Measurements from ENCODE around the gene CRTC2.

Gene CRTC2

GRCh38 chr1:153973071-153973470, 14.7 kb upstream of the CRTC2 start:
- DNase-seq (ENCODE audit: low spot score) = no peak
- in situ Hi-C loops (cut with MboI; ENCODE audit: low sequenced_read_pairs, unreplicated experiment) = no loop called here
- no peak for TF ChIP-seq CTCF (IDR thresholded peaks at IDR 0.05; ENCODE audit: borderline replicate concordance, control extremely low read depth, extremely low read depth, insufficient read depth, missing control alignments)

- in situ Hi-C loops (cut with MboI; ENCODE audit: low sequenced_read_pairs, unreplicated experiment) = no loop called here
- no peak for TF ChIP-seq CTCF (IDR thresholded peaks at IDR 0.05; ENCODE audit: borderline replicate concordance, control extremely low read depth, extremely low read depth, insufficient read depth, missing control alignments)
- no peak for DNase-seq (ENCODE audit: low spot score)
These were observed 11.9 kb upstream of the CRTC2 start for GRCh38 chr1:153970346-153970745.

GRCh38 chr1:153968972-153969371, 10.6 kb upstream of the CRTC2 start:
- in situ Hi-C loops (cut with MboI; ENCODE audit: low sequenced_read_pairs, unreplicated experiment) = no loop called here
- DNase-seq (ENCODE audit: low spot score) = no peak
- no peak for TF ChIP-seq CTCF (IDR thresholded peaks at IDR 0.05; ENCODE audit: borderline replicate concordance, control extremely low read depth, extremely low read depth, insufficient read depth, missing control alignments)

- in situ Hi-C loops (cut with MboI; ENCODE audit: low sequenced_read_pairs, unreplicated experiment) = no loop called here
- TF ChIP-seq CTCF (IDR thresholded peaks at IDR 0.05; ENCODE audit: borderline replicate concordance, control extremely low read depth, extremely low read depth, insufficient read depth, missing control alignments) = no peak
These were observed 10.0 kb upstream of the CRTC2 start for GRCh38 chr1:153968408-153968807.

GRCh38 chr1:153968000-153968363, 9.6 kb upstream of the CRTC2 start:
- in situ Hi-C loops (cut with MboI; ENCODE audit: low sequenced_read_pairs, unreplicated experiment) = no loop called here
- DNase-seq (ENCODE audit: low spot score) = no peak
- TF ChIP-seq CTCF (IDR thresholded peaks at IDR 0.05; ENCODE audit: borderline replicate concordance, control extremely low read depth, extremely low read depth, insufficient read depth, missing control alignments) = no peak

More at GRCh38 chr1:153968408-153968807, 10.0 kb upstream of the CRTC2 start:
- DNase-seq (ENCODE audit: low spot score) = no peak

- DNase-seq (ENCODE audit: low spot score) = peak; percentile 91
- TF ChIP-seq CTCF (IDR thresholded peaks at IDR 0.05; ENCODE audit: borderline replicate concordance, control extremely low read depth, extremely low read depth, insufficient read depth, missing control alignments) = peak; percentile 45
- in situ Hi-C loops (cut with MboI; ENCODE audit: low sequenced_read_pairs, unreplicated experiment) = no loop called here
These were observed 8.9 kb upstream of the CRTC2 start, which contains the start of gene CREB3L4 for GRCh38 chr1:153967107-153967999. Gene CREB3L4, plus strand, starts transcription at chr1:153967902. Its CDS starts 624 bp downstream, at chr1:153968526.

Measured in GM13976 (cell line).